Endothelial cell of umbilical vein (primary cell): Measurements from ENCODE around the gene THSD7B. TPM values are rescaled to one million over a fixed set of nuclear protein-coding genes. Genes with fewer than 3 reads are reported as not detected.

ENCODE experiments used
- BruUV-seq: library from RNA; stranded (reverse); fragments of 400-500 nt; replicated peaks from 2 replicates; lab custom pipeline; 2021; lab: Mats Ljungman, UMichigan
- CTCF ChIA-PET: fragments of 300-600, 350-600 bp; sonication (Branson Sonifier 250); formaldehyde crosslinking; loops from one replicate; lab custom pipeline; 2021; ENCODE audit warnings: antibody characterized with exemption, inconsistent platforms; lab: Charles Lee
- POLR2A ChIA-PET: fragments of 300-600, 350-600 bp; sonication (Branson Sonifier 250); formaldehyde crosslinking; loops from one replicate; lab custom pipeline; 2021; ENCODE audit warnings: antibody characterized with exemption, inconsistent platforms; lab: Charles Lee
- DNase-seq: peaks from one replicate; pipeline ENCODE4 v3.0.0-alpha.2; 2011; ENCODE audit warnings: low read depth, low spot score
- FAIRE-seq: peaks from 2 replicates; lab custom pipeline; 2011; peaks lifted over from hg19 to GRCh38; lab: Jason Lieb, UNC
- H2AFZ ChIP-seq: 2 replicates; pipeline ENCODE4 v1.6.0; 2012; ENCODE audit warnings: low read depth, low read length, control low read depth, inconsistent platforms
- H3K27ac ChIP-seq: 2 replicates; pipeline ENCODE4 v1.5.1; 2011; ENCODE audit warnings: low read depth, mild to moderate bottlenecking, control low read depth, low read length, moderate library complexity; ENCODE audit not compliant: insufficient read depth
- H3K27me3 ChIP-seq, 2 experiments: 2 replicates each; pipeline versions ENCODE4 v1.6.0 to v1.6.1; 2011; ENCODE audit warnings: low read length in 2 of 2, mixed read lengths in 1 of 2; ENCODE audit not compliant: control insufficient read depth in 2 of 2, insufficient read depth in 2 of 2
- H3K36me3 ChIP-seq, 2 experiments: 2 replicates in 1 of 2; 3 replicates in 1 of 2; pipeline ENCODE4 v1.5.1; 2011; ENCODE audit warnings: low read length in 2 of 2, mild to moderate bottlenecking in 1 of 2, moderate library complexity in 1 of 2; ENCODE audit not compliant: control insufficient read depth in 2 of 2, insufficient read depth in 2 of 2; ENCODE audit errors: extremely low read depth in 1 of 2
- H3K4me1 ChIP-seq: 3 replicates; pipeline ENCODE4 v1.5.1; 2011; ENCODE audit warnings: mild to moderate bottlenecking, low read length; ENCODE audit not compliant: control insufficient read depth, insufficient read depth; ENCODE audit errors: extremely low read depth
- H3K4me2 ChIP-seq: 2 replicates; pipeline ENCODE4 v1.6.1; 2011; ENCODE audit warnings: low read length, control low read depth, mixed read lengths; ENCODE audit not compliant: insufficient read depth
- H3K4me3 ChIP-seq, 3 experiments: fragments of 200-600 bp in 1 of 3; sonication (generic), shearing (Covaris generic) in 1 of 3; replicated peaks in 1 of 3; 2 replicates each; pipeline ENCODE4 v1.5.1; 2011 to 2016; ENCODE audit warnings: control low read depth in 3 of 3, low read length in 3 of 3, mild to moderate bottlenecking in 2 of 3, inconsistent platforms in 1 of 3, low read depth in 1 of 3, moderate library complexity in 1 of 3; ENCODE audit not compliant: insufficient read depth in 1 of 3
- H3K79me2 ChIP-seq: 2 replicates; pipeline ENCODE4 v1.6.0; 2012; ENCODE audit warnings: low read length, inconsistent platforms; ENCODE audit not compliant: control insufficient read depth, insufficient read depth
- H3K9ac ChIP-seq: replicated peaks from 2 replicates; pipeline ENCODE3; 2011; ENCODE audit warnings: low read length, control low read depth; ENCODE audit not compliant: insufficient read depth; ENCODE audit errors: extremely low read depth
- H3K9me1 ChIP-seq: replicated peaks from 3 replicates; pipeline ENCODE4 v1.6.0; 2011; ENCODE audit warnings: mild to moderate bottlenecking, low read length; ENCODE audit not compliant: control insufficient read depth, insufficient read depth; ENCODE audit errors: extremely low read depth
- H3K9me3 ChIP-seq: replicated peaks from 2 replicates; pipeline ENCODE4 v1.5.1; 2012; ENCODE audit warnings: low read length, inconsistent platforms; ENCODE audit not compliant: control insufficient read depth, insufficient read depth
- H4K20me1 ChIP-seq: replicated peaks from 2 replicates; pipeline ENCODE3; 2011; ENCODE audit warnings: mild to moderate bottlenecking, low read length; ENCODE audit not compliant: control insufficient read depth, insufficient read depth; ENCODE audit errors: extremely low read depth
- CTCF ChIP-seq, 2 donors: IDR thresholded peaks; 1 replicate in 1 of 2; 2 replicates in 1 of 2; pipeline ENCODE4 v1.5.1; 2011; ENCODE audit warnings: low read length in 2 of 2, mild to moderate bottlenecking in 2 of 2, moderate library complexity in 2 of 2, control low read depth in 1 of 2, inconsistent platforms in 1 of 2, low read depth in 1 of 2; ENCODE audit not compliant: insufficient read depth in 1 of 2; ENCODE audit errors: extremely low read depth in 1 of 2
- EZH2 ChIP-seq: IDR thresholded peaks from 2 replicates; pipeline ENCODE4 v1.6.1; 2012; ENCODE audit warnings: borderline replicate concordance, low read depth, mild to moderate bottlenecking, moderate library complexity, low read length, inconsistent platforms; ENCODE audit not compliant: severe bottlenecking
- FOS ChIP-seq: IDR thresholded peaks from 2 replicates; pipeline ENCODE4 v1.6.1; 2011; ENCODE audit warnings: mild to moderate bottlenecking, low read length, moderate library complexity, borderline replicate concordance; ENCODE audit not compliant: insufficient read depth
- GATA2 ChIP-seq: IDR thresholded peaks from 2 replicates; pipeline ENCODE4 v1.7.0; 2011; ENCODE audit warnings: low read depth, mild to moderate bottlenecking, moderate library complexity, mixed read lengths, low read length; ENCODE audit not compliant: insufficient read length, insufficient read depth
- JUN ChIP-seq: IDR thresholded peaks from 2 replicates; pipeline ENCODE4 v1.6.1; 2011; ENCODE audit warnings: borderline replicate concordance, low read depth; ENCODE audit not compliant: insufficient read length, insufficient read depth
- MAX ChIP-seq: IDR thresholded peaks from 2 replicates; pipeline ENCODE4 v1.6.1; 2011; ENCODE audit not compliant: insufficient read depth, insufficient read length
- MYC ChIP-seq: IDR thresholded peaks from one replicate; pipeline ENCODE4 v1.6.1; 2011; ENCODE audit warnings: mild to moderate bottlenecking, low read depth, low read length
- POLR2A ChIP-seq: IDR thresholded peaks from 2 replicates; pipeline ENCODE4 v1.6.1; 2012; ENCODE audit warnings: low read depth, mild to moderate bottlenecking, control low read depth, low read length
- POLR2AphosphoS5 ChIP-seq: IDR thresholded peaks from 2 replicates; pipeline ENCODE4 v1.6.1; 2012; ENCODE audit warnings: low read depth, mild to moderate bottlenecking, control low read depth, low read length, moderate library complexity; ENCODE audit not compliant: insufficient read depth
- dilution Hi-C: fragments of 300-500 bp; cut with MboI; formaldehyde crosslinking; loops from one replicate; pipeline ENCODE4 v1.15.0; 2019; ENCODE audit warnings: low sequenced_read_pairs; ENCODE audit not compliant: extremely low pct_ligation_motif_present
- intact Hi-C: fragments of 100-400 bp; cut with micrococcal nuclease; formaldehyde crosslinking; loops from one replicate; pipeline ENCODE4 v1.10.0; 2022
- polyA plus RNA-seq, 4 experiments: library from polyadenylated mRNA; depleted of rRNA in 3 of 4; stranded (reverse) in 3 of 4; unstranded in 1 of 4; fragments of >200 nt; gene quantifications; 2 replicates each; pipeline versions ENCODE4 v1.2.1 to v1.2.3, GENCODE V29; 2011 to 2012; ENCODE audit warnings: missing spikeins in 1 of 4
- total RNA-seq: library from RNA; stranded (reverse); gene quantifications from 2 replicates; pipeline ENCODE4 v1.2.3, GENCODE V29; 2021

THSD7B gene
- total and polyA plus RNA-seq, 2 donors (not counting 3 experiments of a cell fraction or from before 2014, with no cell fraction given): 0.04 TPM; not detected in 1

GRCh38 chr2:136909777-136910176, 144.4 kb downstream of the THSD7B start:
- no peaks in the 10 kb centered on the region for H3K36me3 ChIP-seq
- H3K4me1 ChIP-seq: no peaks in the 10 kb centered on the region
- BruUV-seq: no TSS peak
- no peak overlapping the region for H3K4me2 ChIP-seq
- ChIA-PET CTCF (interaction anchor here (1.0 kb wide), 1 partner anchor 19 kb away, joined by 3 read pairs; no protein-coding TSS in a partner anchor), POLR2A (no interaction called here)
- DNase-seq (no peak), FAIRE-seq (no peak)
- intact Hi-C loops (no loop called here), dilution Hi-C loops (no loop called here)
- no peak overlapping the region for H3K9ac ChIP-seq
- TF ChIP-seq FOS: no peak
- TF ChIP-seq MAX: no peak
- TF ChIP-seq POLR2A: no peak
- no peak for TF ChIP-seq GATA2
- no peak for TF ChIP-seq EZH2
- no peak for TF ChIP-seq POLR2AphosphoS5
- no peak for TF ChIP-seq MYC
- TF ChIP-seq JUN: no peak
- TF ChIP-seq CTCF (IDR thresholded peaks at IDR 0.05; ENCODE audit: extremely low read depth in 1 of 2, insufficient read depth in 1 of 2, low read depth in 1 of 2, low read length in 2 of 2): no peak
- no peaks in the 10 kb centered on the region for H3K79me2 ChIP-seq
- no peaks in the 10 kb centered on the region for H3K9me3 ChIP-seq
- no peaks in the 10 kb centered on the region for H3K9me1 ChIP-seq
- H2AFZ ChIP-seq: no peak overlapping the region
- no peaks in the 10 kb centered on the region for H3K27me3 ChIP-seq
- no peak overlapping the region for H3K4me3 ChIP-seq
- H4K20me1 ChIP-seq: no peaks in the 10 kb centered on the region
- H3K27ac ChIP-seq: no peak overlapping the region
